ENCODE results near the gene AMACR.
"Not testable (repeated sequence)": the region's sequence is repeated elsewhere in the genome, so short reads cannot be mapped to it uniquely, and the experiment has no call there.

Gene AMACR

GRCh38 chr5:33964132-33964700 is 43.6 kb downstream of the AMACR start:
- no peak for DNase-seq

GRCh38 chr5:33958176-33958575 is 49.7 kb downstream of the AMACR start:
- no peak for DNase-seq

- DNase-seq = no peak
Measured at GRCh38 chr5:33957577-33958150, 50.2 kb downstream of the AMACR start.

- not testable (repeated sequence) for DNase-seq
Measured at GRCh38 chr5:33952175-33952574, 55.7 kb downstream of the AMACR start.

GRCh38 chr5:33944543-33945132 is 63.2 kb downstream of the AMACR start:
- no peak for DNase-seq

GRCh38 chr5:33941090-33941489 is 66.8 kb downstream of the AMACR start:
- no peak for DNase-seq

GRCh38 chr5:33939556-33940262 is 68.1 kb downstream of the AMACR start:
- DNase-seq = no peak

GRCh38 chr5:33938881-33939280 is 69.0 kb downstream of the AMACR start:
- DNase-seq = no peak

- no peak for DNase-seq
Measured at GRCh38 chr5:33938507-33938796, 69.4 kb downstream of the AMACR start.

- no peak for DNase-seq
Measured at GRCh38 chr5:33937707-33938506, 69.9 kb downstream of the AMACR start.

- DNase-seq = no peak
Measured at GRCh38 chr5:33937017-33937706, 70.7 kb downstream of the AMACR start.

- no peak for DNase-seq
Measured at GRCh38 chr5:33936381-33937016, 71.4 kb downstream of the AMACR start, which contains the start of gene RXFP3. Gene RXFP3 (plus strand): TSS chr5:33936386. CDS start chr5:33936741, 355 bp downstream.

Data from GF-D8 (cell line).